GM18511 (cell line): ENCODE measurements around the gene SAP30BP.

Experiments
- ATAC-seq: cut with Tn5 transposase; IDR thresholded peaks from one replicate; pipeline ENCODE4 v1.9.1; 2021; ENCODE audit warnings: mild to moderate bottlenecking, moderate library complexity; ENCODE audit not compliant: unreplicated experiment

The SAP30BP gene

GRCh38 chr17:75706042-75706728 lies 39.0 kb downstream of the SAP30BP start:
- no peak for ATAC-seq

DNA sequence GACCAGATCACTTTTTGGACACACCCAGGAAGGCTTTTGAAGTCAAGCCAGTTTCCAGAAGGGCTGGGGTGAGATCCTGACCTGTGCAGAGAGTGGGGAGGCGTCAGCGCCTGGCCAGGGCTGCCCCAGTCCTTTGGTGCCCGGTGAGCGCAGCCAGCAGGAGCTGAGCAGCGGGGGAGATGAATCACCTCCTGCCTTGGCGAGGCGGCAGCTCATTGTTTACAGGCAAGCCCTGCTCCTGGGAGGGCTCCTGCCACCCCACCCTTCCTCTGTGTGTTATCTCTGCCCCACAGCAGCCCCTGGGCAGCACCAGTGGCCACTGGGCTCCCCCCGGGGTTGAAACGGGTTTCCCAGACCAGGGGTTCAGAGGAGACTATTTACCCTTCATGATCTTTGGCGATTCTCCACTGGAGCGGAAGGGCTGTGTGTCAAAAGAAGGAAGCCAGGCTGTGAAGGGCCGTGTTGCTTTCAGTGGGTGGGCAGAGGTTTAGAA lies 40.0 kb downstream of the SAP30BP start:
- no peak for ATAC-seq

GRCh38 chr17:75712446-75712845 lies 45.3 kb downstream of the SAP30BP start:
- ATAC-seq: no peak

- no peak for ATAC-seq
Measured at GRCh38 chr17:75719732-75720131, 52.6 kb downstream of the SAP30BP start.

GRCh38 chr17:75720656-75721462 lies 53.7 kb downstream of the SAP30BP start, which contains the start of gene ITGB4:
TSS of gene ITGB4 (plus strand) at chr17:75721459. CDS start at chr17:75724704, 3,245 bp downstream.
- ATAC-seq: no peak

DNA sequence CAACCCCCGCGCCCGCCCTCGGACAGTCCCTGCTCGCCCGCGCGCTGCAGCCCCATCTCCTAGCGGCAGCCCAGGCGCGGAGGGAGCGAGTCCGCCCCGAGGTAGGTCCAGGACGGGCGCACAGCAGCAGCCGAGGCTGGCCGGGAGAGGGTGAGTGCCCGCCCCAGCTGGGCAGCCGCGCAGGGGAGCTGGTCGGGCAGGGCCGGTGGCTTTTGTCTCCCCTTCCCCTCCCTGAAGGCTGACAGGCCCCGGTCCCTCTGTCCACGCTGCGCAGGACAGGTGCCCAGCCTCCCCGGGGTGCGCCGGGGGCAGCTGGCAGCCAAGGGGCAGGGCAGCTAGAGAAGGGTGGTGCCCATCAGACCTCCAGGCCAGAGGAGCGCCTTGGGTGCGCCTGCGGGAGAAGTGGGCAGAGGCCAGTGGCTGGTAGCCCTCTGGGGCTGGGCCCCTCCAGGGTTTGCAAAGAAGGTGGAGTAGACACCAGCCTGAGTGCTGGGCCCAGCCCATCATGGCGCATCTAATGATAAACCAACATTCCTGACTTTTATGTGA lies 54.4 kb downstream of the SAP30BP start:
- ATAC-seq: no peak

DNA sequence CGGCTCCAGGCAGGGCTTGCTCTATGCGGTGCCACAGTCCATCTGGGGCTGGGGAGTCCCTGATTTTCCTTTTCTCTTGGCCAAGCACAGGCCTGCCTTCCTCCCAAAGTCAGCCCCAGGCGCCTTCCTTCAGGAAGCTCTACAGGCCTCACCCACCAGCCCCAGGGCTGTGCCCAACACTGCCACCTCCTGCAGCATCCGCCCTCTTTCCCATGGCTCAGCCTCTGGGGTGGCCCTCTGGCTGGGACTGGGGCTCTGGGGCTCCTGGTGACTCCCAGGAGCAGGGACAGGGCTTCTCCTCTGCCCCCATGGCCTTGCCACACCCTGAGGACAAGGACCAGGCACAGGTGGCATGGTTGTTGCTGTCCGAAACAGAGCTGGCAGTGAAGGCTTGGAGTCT lies 54.9 kb downstream of the SAP30BP start:
- ATAC-seq: no peak

DNA sequence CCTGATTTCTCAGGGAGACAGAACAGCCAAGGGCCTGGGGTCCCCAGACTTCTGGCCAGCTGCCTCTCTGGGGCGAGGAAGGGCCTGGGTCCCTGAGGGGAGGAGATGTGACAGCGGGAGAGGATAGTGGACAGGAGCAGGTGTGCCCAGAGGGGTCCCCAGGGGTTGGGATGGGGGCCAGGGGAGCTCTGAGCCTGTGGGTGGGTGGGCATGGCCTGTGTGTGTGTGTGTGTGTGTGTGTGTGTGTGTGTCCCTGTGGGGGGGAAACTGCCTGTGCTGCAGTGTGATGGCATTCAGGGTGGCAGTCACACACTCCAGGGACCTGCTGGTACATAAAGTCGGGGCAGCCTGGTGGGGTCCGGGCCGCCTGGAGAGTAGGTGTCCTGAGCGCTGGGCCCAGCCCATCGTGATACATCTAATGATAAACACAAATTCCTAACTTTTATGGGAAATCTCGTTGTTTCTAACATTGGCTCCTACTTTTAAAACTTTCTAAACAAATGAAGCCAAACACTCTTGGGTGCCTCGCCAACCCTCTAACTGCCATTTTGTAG lies 55.5 kb downstream of the SAP30BP start:
- ATAC-seq: no peak

DNA sequence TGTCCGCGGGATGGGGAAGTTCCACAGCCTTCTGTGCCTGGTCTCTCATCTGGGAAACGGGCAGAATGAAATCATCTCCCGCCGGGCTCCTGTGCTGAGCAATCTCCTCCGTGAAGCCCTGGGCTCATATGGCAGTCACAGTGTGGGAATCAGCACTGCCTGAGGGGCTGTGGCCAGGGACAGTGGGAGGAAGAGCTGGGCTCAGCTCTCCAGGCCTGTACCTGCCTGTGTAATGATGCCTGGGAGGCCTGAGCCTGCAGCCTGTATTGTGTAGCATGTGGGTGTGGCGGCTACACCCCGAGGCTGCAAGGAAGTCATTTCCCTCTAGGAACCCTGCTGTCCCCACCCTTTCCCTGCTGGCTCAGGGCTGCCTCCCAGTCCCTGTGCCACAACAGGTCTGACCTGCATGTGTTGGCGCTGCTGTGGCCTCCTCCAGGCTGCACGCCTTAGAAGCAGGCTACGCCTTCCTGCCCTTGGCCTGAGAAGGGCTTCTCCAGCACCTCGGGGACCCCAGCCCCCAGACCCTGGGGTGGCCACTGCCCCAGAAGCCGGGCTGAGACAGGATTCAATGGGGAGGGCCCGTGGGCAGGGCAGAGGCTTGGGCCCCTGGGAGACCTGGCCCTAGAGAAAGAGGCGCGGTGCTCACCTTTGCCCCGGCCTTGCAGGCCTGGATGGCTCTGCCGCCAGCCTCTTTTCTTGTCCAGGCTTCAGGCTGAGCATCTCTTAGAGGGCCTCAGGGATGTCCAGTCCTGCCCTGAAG lies 56.2 kb downstream of the SAP30BP start:
- no peak for ATAC-seq

DNA sequence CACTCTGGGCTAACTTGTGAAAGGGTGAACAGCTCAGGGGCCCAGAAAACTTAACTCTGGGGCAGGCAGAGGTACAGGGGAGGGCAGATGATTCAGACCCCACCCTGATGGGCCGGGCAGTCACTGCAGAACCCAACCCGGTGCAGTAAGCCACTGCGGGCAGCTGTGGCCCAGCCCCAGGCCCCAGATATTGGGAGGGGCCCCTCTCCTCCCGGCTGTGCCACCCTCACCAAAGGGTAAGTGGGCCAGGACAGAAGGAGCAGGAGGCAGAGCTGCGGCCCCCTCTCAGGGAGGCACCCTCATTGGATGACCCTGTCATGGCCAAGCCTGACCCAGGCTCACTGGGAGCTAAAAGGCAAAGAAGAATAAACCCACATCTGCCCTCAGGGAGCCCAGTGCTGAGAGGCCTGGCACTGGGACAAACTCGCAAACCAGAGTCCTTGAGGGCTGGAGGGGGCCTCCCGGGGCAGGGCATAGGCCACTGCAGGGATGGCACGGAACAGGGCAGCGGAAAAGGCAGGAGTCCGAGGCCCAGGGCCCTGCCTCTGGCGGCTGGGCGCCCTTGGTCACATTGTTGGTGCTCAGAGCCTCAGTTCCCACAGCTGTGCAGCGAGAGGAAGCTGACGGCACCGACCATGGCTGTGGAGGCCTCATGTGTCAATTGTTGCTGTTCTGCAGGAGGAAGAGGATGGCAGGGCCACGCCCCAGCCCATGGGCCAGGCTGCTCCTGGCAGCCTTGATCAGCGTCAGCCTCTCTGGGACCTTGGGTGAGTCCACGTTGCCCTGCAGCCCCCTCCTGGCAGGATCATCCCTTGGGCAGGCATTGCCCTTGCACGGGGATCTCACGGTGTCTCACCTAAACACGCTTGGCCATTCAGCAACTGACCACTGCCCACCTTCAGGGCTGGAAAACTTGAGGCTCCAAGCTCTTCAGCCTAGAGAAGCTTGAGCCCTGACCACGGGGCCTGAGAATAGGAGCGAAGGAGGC lies 57.2 kb downstream of the SAP30BP start:
- no peak for ATAC-seq

DNA sequence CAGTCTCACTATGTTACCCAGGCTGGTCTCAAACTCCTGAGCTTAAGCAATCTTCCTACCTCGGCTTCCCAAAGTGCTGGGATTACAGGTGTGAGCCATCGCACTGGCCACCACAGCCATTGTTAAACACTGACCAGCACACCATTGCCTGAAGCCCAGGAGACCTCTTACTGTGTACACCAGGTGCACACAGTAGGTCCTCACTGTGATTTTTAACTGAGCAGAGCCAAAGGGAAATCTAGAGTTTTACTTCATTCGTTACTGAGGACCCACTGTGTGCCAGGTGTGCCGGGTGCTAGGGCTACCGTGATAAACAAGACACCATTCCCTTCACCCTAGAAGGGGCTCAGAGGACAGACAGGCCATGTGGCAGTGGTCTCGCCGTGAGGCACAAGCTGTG lies 58.4 kb downstream of the SAP30BP start:
- ATAC-seq: no peak

- no peak for ATAC-seq
Measured at GRCh38 chr17:75727391-75727790, 60.3 kb downstream of the SAP30BP start.

GRCh38 chr17:75729351-75729750 lies 62.2 kb downstream of the SAP30BP start:
- ATAC-seq: no peak

- ATAC-seq: no peak
Measured at GRCh38 chr17:75730065-75730464, 62.9 kb downstream of the SAP30BP start.

DNA sequence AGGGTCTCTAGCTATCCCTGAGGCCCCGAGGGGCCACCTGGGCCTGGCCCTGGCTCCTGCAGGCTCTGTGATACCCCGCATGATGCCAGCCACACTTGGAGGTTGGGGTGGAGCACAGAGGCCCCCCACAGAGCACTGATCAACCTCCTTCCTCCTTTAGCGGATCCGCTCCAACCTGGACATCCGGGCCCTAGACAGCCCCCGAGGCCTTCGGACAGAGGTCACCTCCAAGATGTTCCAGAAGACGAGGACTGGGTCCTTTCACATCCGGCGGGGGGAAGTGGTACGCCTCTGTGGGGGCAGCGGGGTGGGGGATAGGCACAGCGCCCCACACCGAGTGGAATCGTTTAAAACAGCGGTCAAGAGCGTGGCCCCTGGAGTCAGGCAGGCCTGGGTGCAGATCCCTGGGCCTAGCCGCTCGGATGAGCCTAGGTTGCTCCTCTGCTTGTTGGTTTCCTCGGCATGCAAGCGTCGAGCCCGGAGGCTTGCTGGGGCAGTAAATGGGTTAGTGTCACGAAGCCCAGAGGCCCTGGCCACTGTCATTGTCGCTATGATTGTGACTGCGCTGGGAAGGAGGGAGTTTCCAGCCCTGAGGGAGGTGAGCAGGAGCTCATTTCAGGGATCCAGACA lies 64.1 kb downstream of the SAP30BP start:
- no peak for ATAC-seq

- no peak for ATAC-seq
Measured at GRCh38 chr17:75731716-75732498, 64.8 kb downstream of the SAP30BP start.

DNA sequence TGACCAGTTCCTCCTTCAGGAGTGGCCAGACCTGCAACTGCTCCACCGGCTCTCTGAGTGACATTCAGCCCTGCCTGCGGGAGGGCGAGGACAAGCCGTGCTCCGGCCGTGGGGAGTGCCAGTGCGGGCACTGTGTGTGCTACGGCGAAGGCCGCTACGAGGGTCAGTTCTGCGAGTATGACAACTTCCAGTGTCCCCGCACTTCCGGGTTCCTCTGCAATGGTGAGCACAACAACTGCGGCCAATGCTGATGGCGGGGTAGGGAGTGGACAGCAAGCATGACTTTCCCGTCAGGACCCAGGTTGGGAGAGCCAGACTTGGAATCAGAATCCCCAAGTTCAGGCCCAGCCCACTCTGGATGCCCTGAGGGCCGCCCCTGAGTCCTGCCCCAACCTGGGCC lies 66.3 kb downstream of the SAP30BP start:
- no peak for ATAC-seq

- no peak for ATAC-seq
Measured at GRCh38 chr17:75734674-75735294, 67.6 kb downstream of the SAP30BP start.
